ENCODE results near the gene S1PR1.
A peak's percentile ranks its signal among the peaks of the same experiment; 100 is the strongest.
"Not testable (repeated sequence)": the region's sequence is repeated elsewhere in the genome, so short reads cannot be mapped to it uniquely, and the experiment has no call there.

The S1PR1 gene

DNA sequence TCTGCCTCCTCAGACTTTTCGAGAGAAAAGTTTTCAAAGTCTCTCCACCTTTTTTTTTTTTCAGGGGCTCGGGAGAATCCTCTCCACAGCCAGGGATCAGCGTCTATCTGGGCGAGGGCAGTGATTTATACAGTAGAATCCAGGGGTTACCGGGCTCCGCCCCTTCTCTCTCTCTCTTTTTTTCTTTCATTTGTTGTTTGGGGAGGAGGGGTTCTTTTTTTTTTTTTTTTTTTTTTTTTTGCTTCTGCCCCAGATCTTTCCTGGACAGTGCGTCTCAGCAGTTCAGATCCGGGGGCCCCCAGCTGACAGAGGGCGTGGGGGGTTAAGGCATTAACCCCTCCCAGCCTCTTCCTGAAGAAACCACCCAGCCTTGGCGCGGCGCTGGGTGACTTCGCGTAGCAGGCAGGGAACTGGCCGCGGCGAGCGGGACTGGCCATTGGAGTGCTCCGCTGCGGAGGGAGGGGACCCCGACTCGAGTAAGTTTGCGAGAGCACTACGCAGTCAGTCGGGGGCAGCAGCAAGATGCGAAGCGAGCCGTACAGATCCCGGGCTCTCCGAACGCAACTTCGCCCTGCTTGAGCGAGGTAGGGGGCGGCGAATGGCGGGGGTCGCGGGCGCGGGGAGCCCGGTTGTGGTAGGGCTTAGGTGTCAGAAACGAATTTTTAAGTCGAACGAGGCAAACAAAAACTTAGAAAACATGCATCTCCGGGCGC is at the start of gene S1PR1:
Gene S1PR1 (plus strand): TSS at position 504 of the 713 bp plus-strand sequence. CDS start 1,966 bp downstream, outside the sequence.
- H3K9ac ChIP-seq, result no peak within 1 kb of the TSS
- H2AFZ ChIP-seq, result peak within 1 kb of the TSS; percentile 71
- no peaks in the 10 kb centered on the region for H3K27me3 ChIP-seq (ENCODE audit: control insufficient read depth, insufficient read depth, low read length)
- no peaks in the 10 kb centered on the region for H3K79me2 ChIP-seq
- H3K4me1 ChIP-seq, result no peaks in the 10 kb centered on the region
- H3K36me3 ChIP-seq (ENCODE audit: control insufficient read depth, insufficient read depth, low read length), result no peaks in the 10 kb centered on the region
- H3K4me3 ChIP-seq (ENCODE audit: low read depth, low read length), result peak within 1 kb of the TSS; percentile 76
- peak within 1 kb of the TSS; percentile 81 for H3K4me2 ChIP-seq (ENCODE audit: low read length)
- TF ChIP-seq, protein P1, sequence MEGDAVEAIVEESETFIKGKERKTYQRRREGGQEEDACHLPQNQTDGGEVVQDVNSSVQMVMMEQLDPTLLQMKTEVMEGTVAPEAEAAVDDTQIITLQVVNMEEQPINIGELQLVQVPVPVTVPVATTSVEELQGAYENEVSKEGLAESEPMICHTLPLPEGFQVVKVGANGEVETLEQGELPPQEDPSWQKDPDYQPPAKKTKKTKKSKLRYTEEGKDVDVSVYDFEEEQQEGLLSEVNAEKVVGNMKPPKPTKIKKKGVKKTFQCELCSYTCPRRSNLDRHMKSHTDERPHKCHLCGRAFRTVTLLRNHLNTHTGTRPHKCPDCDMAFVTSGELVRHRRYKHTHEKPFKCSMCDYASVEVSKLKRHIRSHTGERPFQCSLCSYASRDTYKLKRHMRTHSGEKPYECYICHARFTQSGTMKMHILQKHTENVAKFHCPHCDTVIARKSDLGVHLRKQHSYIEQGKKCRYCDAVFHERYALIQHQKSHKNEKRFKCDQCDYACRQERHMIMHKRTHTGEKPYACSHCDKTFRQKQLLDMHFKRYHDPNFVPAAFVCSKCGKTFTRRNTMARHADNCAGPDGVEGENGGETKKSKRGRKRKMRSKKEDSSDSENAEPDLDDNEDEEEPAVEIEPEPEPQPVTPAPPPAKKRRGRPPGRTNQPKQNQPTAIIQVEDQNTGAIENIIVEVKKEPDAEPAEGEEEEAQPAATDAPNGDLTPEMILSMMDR (IDR thresholded peaks at IDR 0.05), result no peak
- H3K9me3 ChIP-seq (ENCODE audit: control insufficient read depth, low read length), result no peaks in the 10 kb centered on the region
- peak within 1 kb of the TSS; percentile 78 for H3K27ac ChIP-seq

DNA sequence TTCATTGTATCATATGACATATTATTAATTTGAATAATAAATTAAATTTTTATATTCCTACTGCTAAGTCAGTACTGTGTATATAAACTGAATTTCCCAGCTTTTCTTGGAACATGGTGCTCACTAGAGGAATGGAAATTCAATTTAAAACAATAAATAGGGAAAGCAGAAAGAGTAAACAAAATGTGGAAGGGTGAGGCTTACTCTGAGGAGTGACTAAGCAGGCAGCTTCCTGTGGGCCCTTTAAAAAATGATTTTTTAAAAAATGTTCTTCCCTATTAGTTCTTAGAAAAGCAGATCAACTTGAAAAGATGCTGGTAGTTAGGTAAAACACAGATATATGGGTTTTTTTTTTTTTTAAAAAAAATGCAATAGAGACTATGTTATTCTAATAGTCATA is 49.5 kb upstream of the S1PR1 start:
- no peak overlapping the region for H3K4me3 ChIP-seq (ENCODE audit: low read depth, low read length)
- H3K79me2 ChIP-seq, result no peaks in the 10 kb centered on the region
- H3K4me1 ChIP-seq, result no peaks in the 10 kb centered on the region
- no peak overlapping the region for H3K9ac ChIP-seq
- no peak overlapping the region for H2AFZ ChIP-seq
- no peak overlapping the region for H3K27ac ChIP-seq
- H3K9me3 ChIP-seq (ENCODE audit: control insufficient read depth, low read length), result no peaks in the 10 kb centered on the region
- TF ChIP-seq, protein P1 (IDR thresholded peaks at IDR 0.05), result no peak
- H3K36me3 ChIP-seq (ENCODE audit: control insufficient read depth, insufficient read depth, low read length), result no peaks in the 10 kb centered on the region
- no peaks in the 10 kb centered on the region for H3K27me3 ChIP-seq (ENCODE audit: control insufficient read depth, insufficient read depth, low read length)
- H3K4me2 ChIP-seq (ENCODE audit: low read length), result no peak overlapping the region

DNA sequence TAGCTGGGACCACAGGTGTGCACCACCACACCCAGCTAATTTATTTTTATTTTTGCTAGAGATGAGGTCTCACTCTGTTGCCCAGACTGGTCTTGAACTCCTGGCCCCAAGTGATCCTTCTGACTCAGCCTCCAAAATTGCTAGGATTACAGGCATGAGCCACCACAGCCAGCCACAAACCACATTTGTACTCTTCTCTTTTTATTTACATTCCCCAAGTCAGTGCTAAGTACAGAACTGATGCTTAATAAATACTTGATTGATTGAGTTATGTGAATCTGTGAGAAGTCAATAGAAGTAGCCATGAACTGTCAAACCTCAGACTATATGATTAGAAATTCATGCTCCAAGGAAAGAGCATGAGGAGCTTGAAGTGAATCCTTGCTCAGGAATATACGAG is 48.5 kb upstream of the S1PR1 start:
- Histone ChIP-seq H3K27me3 (ENCODE audit: control insufficient read depth, insufficient read depth, low read length) (no peaks in the 10 kb centered on the region), H3K4me3 (ENCODE audit: low read depth, low read length) (no peak overlapping the region), H3K4me2 (ENCODE audit: low read length) (no peak overlapping the region), H3K79me2 (no peaks in the 10 kb centered on the region), H3K36me3 (ENCODE audit: control insufficient read depth, insufficient read depth, low read length) (no peaks in the 10 kb centered on the region), H2AFZ (no peak overlapping the region), H3K9me3 (ENCODE audit: control insufficient read depth, low read length) (no peaks in the 10 kb centered on the region), H3K27ac (no peak overlapping the region), H3K9ac (no peak overlapping the region), H3K4me1 (no peaks in the 10 kb centered on the region)
- TF ChIP-seq, protein P1 (IDR thresholded peaks at IDR 0.05), result no peak

DNA sequence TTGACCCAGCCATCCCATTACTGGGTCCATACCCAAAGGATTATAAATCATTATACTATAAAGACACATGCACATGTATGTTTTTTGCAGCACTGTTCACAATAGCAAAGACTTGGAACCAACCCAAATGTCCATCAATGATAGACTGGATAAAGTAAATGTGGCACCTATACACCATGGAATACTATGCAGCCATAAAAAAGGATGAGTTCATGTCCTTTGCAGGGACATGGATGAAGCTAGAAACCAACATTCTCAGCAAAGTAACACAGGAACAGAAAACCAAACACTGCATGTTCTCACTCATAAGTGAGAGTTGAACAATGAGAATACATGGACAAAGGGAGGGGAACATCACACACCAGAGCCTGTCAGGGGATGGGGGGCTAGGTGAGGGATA is 47.9 kb upstream of the S1PR1 start:
- not testable (repeated sequence) for H3K4me3 ChIP-seq (ENCODE audit: low read depth, low read length); H3K36me3 ChIP-seq (ENCODE audit: control insufficient read depth, insufficient read depth, low read length); H3K79me2 ChIP-seq; H3K9ac ChIP-seq; H3K27ac ChIP-seq; H3K27me3 ChIP-seq (ENCODE audit: control insufficient read depth, insufficient read depth, low read length); H3K4me2 ChIP-seq (ENCODE audit: low read length); H3K9me3 ChIP-seq (ENCODE audit: control insufficient read depth, low read length); H2AFZ ChIP-seq; H3K4me1 ChIP-seq

DNA sequence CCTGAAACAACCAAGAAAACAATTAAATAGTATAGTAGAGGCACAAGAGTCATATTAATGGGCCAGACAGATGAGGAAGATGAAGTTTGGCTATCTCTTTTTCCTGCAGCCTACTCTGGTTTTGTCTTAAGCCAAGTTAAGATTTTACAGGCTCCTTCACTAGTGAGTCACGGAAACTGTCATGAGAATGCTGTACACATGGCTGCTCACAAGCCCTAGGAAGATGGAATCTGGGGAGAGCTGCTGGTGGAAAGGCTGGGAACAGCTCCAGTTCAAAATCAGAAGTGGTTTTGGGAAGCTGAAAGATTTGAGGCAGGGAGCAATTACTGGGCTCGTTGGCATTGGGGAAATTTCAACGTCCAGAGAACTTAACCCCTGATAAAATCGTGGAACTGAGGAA is 46.4 kb upstream of the S1PR1 start:
- Histone ChIP-seq H3K9me3 (ENCODE audit: control insufficient read depth, low read length) (no peaks in the 10 kb centered on the region), H3K4me3 (ENCODE audit: low read depth, low read length) (no peak overlapping the region), H3K27me3 (ENCODE audit: control insufficient read depth, insufficient read depth, low read length) (no peaks in the 10 kb centered on the region), H3K36me3 (ENCODE audit: control insufficient read depth, insufficient read depth, low read length) (no peaks in the 10 kb centered on the region), H2AFZ (no peak overlapping the region), H3K27ac (no peak overlapping the region), H3K4me2 (ENCODE audit: low read length) (no peak overlapping the region), H3K79me2 (no peaks in the 10 kb centered on the region), H3K9ac (no peak overlapping the region), H3K4me1 (no peaks in the 10 kb centered on the region)
- TF ChIP-seq, protein P1 (IDR thresholded peaks at IDR 0.05), result no peak

Measured in parathyroid adenoma (tissue), 2 donors.